HG03432 (cell line): ENCODE measurements around the gene SHANK3.
"Not testable (repeated sequence)": the region's sequence is repeated elsewhere in the genome, so short reads cannot be mapped to it uniquely, and the experiment has no call there.

Experiments
- ATAC-seq: cut with Tn5 transposase; IDR thresholded peaks from one replicate; pipeline ENCODE4 v1.9.1; 2021; ENCODE audit warnings: mild to moderate bottlenecking, moderate library complexity; ENCODE audit not compliant: unreplicated experiment

Gene SHANK3

DNA sequence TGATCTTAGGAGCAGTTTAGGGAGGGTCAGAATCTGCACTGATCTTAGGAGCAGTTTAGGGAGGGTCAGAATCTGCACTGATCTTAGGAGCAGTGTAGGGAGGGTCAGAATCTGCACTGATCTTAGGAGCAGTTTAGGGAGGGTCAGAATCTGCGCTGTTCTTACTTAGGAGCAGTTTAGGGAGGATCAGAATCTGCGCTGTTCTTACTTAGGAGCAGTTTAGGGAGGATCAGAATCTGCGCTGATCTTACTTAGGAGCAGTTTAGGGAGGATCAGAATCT is 28.9 kb upstream of the SHANK3 start:
- not testable (repeated sequence) for ATAC-seq

DNA sequence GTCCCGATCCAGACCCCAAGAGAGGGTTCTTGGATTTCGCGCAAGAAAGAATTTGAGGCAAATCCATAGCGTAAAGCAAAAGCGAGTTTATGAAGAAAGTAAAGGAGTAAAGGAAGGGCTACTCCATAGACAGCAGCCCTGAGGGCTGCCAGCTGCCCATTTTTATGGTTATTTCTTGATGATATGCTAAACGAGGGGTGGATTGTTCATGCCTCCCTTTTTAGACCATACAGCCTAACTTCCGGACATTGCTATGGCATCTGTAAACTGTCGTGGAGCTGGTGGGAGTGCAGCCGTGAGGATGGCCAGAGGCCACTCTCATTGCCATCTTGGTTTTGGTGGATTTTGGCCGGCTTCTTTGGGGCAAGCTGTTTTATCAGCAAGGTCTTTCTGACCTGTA is 19.4 kb upstream of the SHANK3 start:
- no peak for ATAC-seq

DNA sequence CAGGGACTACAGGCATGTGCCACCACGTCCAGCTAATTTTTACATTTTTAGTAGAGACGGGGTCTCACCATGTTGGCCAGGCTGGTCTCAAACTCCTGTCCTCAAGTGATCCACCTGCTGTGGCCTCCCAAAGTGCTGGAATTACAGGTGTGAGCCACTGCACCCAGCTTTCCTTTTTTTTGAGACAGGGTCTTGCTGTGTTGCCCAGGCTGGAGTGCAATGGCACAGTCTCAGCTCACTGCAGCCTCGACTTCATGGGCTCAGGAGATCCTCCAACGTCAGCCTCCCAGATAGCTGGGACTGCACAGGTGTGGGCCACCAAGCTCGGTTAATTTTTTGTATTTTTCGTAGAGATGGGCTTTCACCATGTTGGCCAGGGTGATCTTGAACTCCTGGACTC is 18.0 kb upstream of the SHANK3 start:
- not testable (repeated sequence) for ATAC-seq

DNA sequence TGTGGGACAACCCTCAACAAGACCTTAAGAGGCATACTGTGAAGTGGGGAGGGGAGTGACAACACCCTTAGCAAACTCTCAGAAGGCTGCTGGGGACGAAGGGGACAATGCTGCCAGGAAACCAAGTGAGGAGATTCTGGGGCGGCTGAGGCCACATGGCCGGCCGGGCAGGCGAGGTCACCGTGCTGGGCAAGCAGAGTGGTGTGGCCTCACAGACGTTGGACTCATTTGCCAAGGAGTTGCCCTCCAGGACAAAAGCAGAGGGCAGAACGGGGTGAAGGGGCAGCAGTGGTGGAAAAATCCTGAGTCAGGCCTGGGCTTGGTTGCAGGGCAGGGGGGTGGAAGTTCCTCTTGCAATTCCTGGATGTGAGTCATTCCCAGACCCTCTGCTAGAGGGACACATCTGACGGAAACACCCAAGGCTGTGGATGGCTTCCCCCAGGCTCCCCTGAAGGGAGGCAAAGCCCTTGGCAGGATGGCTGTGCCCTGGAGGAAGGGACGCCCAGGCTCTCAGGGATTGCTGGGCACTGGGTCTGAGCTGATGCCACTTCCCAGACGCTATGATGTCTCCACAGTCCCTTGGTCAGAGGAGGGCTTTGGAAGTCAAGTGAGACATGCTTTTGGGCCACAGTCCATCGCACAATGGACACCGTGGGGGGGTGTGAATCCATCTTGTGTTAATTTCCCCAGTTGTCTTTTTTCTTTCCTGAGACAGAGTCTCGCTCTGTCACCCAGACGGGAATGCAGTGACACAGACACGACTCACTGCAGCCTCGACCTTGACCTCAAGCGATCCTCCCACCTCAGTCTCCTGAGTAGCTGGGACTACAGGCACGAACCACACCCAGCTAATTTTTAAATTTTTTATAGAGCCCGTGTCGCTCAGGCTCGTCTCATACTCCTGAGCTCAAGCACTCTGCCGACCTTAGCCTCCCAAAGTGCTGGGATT is 16.2 kb upstream of the SHANK3 start:
- ATAC-seq, result no peak

DNA sequence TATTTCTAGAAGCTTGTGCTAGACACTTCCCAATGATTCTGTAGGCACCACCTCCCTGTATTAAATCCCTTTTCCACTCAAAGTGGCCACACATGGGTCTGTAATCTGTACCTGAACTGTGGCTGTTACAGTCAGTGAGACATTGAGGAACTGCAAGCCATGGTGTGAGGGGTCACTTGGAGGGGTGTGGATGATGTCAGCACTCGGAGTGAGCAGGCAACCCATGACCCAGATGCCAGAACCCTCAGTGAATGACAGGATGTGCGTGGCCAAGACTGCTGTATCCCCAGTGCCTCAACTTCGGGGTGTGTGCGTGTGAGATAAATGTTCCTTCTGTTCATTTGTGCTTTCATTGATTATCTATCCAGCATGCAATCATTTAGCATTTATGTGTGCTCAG is 14.7 kb upstream of the SHANK3 start:
- ATAC-seq, result no peak

DNA sequence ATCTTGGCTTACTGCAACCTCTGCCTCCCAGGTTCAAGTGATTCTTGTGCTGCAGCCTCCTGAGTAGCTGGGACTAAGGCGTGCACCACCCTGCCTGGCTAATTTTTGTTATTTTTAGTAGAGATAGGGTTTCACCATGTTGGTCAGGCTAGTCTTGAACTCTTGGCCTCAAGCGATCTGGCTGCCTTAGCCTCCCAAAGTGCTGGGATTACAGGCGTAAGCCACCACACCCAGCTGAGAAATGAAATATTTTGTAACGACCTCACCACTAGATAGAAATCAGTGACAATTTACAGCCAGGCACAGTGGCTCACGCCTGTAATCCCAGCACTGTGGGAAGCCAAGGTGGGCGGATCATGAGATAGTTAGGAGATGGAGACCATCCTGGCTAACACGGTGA is 12.9 kb upstream of the SHANK3 start:
- ATAC-seq, result not testable (repeated sequence)

DNA sequence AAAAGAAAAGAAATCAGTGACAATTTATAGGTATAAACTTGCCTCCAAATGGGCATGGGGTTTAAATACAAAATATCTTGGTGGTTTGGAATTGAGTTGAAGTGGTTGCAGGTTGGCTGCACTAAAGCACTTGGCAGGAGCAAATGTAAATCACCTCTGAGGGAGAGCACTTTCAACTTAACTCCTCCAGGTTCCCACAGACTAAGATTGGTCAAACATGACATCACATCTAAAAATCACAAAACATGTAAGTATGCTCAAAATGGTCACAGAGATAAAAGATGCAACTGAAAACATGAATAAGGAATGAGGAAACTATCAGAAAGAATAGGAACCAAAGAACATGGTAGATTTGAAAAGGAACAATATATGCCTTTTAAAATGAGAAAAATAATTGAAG is 12.3 kb upstream of the SHANK3 start:
- ATAC-seq, result no peak

DNA sequence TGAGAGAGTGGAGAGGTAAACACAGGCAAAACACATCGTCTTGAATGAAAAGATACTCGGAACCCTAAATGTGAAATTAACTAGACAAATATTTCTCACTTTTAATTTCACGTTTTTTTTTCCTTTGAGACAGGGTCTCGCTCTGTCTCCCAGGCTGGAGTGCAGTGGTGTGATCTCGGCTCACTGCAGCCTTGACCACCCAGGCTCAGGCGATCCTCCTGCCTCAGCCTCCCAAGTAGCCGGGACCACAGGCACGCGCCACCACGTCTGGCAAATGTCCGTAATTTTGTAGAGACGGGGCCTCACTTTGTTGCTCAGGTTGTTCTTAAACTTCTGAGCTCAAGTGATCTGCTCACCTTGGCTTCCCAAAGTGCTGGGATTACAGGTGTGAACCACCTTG is 7.4 kb upstream of the SHANK3 start:
- ATAC-seq, result no peak

DNA sequence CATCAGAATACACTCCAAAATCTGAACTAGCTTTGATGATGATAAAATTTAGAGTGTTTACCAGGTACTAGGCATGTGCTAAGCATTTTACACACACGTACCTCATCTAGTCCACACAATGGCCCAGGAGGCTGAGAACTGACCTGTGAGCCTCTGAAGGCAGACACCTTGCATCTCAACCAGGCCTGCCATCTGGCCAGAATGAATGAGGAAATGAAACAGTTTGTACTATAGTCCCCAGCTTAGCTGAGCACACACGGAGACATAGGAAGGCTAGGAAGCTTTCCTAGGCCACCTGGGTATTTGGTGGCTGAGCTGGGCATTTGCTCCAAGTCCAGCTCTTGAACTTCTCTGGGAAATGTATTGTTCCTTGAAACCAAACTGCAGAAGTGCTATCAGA is 6.9 kb upstream of the SHANK3 start:
- no peak for ATAC-seq

DNA sequence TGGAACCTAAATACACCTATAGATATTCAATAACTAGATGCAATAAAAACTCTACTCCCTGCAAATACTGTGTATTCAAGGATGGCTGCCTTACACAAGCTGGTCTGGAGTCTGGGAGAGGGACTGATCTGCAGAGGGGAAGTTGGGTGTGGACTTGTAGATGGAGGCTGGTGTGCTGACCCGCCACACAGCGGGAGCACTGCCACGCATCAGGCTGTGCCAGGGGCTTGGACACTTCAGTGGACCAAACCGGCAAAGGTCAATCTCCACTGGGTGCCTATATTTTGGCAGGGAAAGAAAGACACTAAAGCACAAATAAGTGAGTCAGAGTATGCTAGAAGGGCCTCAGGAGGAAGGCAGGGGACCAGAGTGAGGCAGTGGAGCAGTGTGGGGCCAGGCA is 2.1 kb upstream of the SHANK3 start:
- ATAC-seq, result no peak

DNA sequence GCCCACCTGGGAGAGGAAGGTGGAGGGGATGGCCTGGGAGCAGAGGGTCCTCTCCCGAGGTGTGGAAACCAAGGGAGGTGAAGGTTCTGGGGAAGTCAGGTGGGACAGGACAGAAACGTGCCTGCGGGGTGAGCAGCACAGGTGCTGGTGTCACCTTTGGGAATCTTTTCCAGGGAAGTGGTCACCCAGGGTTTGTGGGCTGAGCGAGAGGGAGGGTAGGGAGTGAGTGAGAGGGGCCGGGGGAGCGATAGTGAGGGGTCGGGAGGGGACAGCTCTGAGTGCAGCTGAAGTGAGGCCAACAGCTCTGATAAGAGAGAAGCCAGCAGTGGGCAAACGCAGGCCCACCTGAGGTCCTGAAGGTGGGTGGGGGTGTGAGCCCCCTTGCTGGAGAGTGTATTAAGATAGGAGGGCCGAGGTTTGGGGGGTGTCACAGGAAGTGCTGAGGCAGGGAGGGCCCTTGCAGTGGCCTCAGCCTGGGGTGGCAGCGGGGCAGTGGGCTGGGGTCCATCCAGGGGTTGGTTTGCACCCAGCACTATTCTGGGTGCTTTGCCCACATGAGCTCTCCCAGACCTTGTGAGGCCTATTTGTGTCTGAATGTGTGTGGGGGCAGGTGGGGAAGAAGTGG is 1.6 kb upstream of the SHANK3 start:
- no peak for ATAC-seq

DNA sequence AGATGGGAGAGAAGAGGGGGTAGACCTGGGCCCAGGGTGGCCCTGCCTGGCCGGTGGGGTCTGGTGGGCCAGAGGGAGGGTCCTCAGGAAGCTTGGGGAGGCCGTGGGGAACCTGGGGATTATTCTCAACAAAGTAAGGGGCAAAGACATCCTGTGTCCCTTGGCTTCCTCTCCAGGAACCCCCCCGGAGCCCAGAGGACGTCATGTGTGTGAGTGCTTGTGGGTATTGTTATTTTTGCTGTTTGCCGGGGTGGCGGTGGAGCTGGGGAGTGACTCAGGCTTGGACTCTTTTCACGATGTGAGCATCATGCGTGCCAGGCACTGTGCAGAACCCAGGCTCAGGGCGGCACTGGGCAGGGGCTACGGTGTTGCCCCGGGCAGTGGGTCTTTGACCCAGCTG is 982 bp upstream of the SHANK3 start:
- ATAC-seq, result no peak

DNA sequence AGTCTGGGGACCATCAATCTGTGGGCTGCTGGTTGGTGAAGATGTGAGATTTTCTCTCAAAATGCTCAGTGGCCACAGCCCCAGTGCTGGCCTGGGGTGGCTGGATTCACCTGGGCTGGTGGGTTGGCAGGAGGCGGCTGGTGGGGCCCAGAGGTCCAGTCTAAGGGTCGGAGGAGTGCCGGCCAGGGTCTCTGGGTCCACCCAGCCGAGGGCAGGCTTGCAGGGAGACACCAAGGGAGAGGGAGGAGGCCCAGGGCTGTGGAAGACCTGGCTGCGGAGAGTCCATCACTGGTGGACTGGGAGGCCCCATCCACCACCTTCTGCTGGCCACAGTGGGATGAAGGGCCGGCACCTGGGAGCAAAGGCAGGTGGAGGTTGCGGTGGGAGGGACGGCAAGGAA is 582 bp upstream of the SHANK3 start:
- no peak for ATAC-seq

DNA sequence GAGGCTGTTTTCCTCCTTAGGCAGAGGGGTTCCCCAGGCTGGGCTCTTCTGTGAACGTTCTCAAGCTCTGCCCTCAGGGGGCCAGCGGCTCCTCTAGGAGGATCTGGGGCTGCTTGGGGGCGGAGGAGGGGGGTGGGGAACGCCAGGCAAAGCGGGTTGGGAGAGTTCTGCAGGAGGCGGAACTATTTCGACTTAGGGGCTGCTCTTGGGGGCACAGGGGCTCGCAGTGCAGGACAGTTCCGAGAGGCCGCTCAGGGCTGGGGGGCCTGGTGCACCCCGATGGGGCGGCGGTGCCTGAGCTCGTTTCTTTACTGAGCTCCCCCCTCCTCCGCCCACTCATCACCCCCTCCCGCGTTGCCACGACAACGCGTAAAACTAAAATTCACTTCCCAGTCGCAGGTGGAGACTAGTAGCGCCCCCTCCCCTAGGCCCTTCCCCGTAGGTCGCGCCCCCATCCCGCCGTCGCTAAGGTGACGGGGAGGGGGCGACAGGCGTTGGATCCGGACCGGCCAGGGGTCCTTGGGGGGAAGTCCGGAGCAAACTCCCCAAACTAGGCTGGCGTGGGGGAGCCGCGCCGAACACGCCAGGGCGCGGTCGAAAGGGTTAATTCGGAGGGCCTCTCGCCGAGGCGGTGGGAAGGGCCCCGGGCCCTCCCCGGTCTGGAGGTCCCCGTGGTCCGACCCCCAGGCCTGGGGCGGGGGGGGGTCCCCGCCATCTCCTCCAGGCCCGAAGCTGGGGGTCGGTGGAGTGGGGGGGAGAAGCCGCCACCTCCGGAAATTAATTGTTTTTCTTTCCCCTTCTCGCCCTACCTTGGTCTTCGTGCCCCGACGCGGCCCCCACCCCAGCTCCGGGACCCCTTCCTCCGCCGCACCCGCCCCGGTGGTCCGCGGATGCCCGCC is 857 bp downstream of the SHANK3 start:
- no peak for ATAC-seq

DNA sequence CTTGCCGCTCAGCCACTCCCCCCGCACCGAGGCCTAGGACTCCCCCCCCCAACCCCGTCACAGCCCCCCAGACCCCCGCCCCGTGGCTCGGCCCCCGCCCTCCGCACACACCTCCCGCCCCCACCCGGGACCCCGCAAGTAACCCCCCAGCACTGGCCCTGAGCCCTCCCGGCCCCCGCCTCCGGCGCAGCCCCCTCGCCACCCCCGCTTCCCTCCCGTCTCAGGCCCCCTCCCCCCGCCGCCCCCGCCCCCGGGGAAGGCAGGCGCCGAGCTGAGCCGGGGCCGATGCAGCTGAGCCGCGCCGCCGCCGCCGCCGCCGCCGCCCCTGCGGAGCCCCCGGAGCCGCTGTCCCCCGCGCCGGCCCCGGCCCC is 1.5 kb downstream of the SHANK3 start:
- no peak for ATAC-seq

DNA sequence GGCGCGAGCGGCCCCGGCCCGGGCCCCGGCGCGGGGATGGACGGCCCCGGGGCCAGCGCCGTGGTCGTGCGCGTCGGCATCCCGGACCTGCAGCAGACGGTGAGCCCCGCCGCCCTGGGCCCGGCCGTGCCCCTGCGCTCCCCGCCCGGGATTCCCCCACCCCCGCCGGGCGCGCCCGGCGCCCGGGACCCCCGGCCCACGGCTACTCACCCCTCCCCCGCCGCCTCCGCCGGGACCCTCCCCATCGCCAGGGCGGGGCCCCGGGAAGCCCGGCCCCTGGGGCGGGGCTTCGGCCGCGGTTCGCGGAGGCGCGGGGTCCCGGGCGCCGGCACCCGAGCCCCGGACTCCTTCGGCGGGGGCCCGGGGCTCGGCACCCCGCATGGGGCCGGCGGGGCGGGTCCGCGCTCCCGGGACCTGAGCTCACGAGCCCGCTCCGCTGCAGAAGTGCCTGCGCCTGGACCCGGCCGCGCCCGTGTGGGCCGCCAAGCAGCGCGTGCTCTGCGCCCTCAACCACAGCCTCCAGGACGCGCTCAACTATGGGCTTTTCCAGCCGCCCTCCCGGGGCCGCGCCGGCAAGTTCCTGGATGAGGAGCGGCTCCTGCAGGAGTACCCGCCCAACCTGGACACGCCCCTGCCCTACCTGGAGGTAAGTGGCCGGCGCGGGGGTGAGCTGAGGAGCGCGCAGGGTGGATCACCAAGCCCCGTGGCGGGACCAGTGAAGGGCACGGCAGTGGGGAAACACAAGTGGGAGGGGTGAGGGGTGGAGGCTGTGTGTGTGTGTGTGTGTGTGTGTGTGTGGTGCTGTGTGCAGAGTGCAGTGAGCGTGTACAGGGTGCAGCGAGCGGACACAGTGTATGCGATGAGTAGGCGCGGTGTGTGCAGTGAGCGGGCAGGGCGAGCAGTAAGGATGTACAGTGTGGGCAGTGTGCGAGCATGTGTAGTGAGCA is 2.3 kb downstream of the SHANK3 start:
- no peak for ATAC-seq

DNA sequence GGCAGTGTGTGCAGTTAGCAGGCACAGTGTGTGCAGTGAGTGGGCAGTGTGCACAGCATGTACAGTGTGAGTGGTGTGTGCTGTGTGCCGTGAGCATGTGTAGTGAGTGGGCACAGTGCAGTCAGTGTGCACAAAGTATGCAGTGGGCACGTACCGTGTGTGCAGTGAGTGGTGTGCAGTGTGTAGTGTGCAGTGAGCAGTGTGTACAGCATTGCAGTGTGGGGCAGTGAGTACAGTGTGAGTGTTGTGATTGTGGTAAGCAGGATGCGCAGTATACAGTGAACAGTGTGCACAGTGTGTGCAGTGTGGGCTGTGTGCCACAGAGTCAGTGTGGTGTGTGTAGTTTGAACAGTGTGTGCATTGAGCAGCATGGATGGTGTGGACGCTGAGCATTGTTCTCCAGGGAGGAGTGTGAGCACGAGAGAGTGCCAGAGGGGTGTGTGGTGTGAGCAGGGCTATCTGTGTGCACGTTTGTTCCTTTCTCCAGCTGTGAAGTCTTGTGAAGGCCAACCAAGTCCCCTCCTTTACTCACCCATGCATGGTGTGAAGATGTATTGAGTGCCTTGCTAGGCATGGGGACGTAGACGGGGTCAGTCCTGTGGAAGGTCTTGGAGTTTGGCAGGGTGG is 3.0 kb downstream of the SHANK3 start:
- ATAC-seq, result no peak

DNA sequence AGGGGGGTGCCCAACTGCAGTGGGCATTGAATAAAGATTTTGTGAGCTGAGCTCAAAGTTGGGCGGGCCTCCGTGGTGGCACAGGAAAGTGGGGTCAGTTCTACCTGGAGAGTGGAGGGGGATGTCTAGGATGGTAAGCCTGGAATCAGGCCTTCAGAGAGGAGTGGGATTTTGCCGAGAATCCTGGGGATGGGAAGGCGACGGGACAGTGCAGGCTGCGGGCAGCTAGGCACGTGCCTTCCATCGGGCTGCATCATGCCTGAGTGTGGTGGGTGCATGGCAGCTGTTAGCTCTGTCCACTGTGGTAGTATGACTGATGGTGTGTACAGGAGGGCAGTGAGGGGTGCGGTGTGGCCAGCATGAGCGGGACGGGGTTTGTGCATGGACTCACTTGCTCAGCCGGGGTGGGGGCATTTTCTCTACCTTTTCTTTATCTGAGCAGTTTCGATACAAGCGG is 3.6 kb downstream of the SHANK3 start:
- ATAC-seq, result no peak

DNA sequence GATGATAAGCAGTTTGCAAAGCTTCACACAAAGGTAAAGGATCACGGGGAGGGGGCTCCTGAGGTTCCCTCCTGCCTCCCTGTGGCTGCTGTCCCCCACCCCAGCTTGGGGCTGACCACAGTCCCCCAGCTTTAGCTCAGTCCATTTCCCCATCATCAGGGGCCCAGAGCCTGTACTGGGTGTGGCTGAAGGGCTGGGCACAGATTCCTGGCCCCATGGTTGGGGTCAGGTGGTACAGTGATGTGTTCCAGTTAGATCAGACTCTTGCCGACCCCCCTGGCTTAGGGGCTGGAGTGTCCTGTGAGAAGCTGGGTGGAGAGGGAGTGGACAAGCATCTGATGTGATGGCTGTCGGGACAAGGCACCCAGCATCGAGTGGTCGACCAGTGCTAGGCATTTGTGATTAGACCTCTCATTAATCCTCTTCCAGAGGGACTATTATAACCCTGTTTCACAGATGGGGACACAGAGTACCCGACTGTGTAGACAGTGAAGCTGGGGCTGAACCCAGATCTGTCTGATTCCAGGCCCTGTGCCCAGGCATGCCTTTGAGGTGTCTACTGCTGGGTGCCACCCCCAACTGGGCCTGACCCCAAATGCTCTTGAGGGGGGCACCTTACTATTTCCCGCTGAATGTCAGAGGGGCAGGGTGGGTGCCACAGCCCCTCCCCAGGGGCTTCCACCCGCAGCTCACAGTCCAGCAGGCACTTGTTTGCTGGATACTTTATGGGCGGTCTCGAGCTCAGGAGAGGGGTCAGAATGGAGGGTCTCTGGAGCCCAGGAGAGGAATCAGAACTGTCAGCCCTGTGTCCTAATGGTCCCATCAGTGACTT is 4.3 kb downstream of the SHANK3 start:
- ATAC-seq, result no peak
